HG02610 (cell line): ENCODE measurements around the gene C16orf82.

Source experiments
- ATAC-seq: cut with Tn5 transposase; IDR thresholded peaks from one replicate; pipeline ENCODE4 v1.9.1; 2021; ENCODE audit warnings: mild to moderate bottlenecking, moderate library complexity; ENCODE audit not compliant: unreplicated experiment

Gene C16orf82

GRCh38 chr16:27066668-27067537, at the start of gene C16orf82:
TSS of gene C16orf82 (plus strand) at chr16:27066927.
- ATAC-seq = no peak

GRCh38 chr16:27020031-27020430, 46.7 kb upstream of the C16orf82 start:
- no peak for ATAC-seq

GRCh38 chr16:27024010-27024409, 42.7 kb upstream of the C16orf82 start:
- no peak for ATAC-seq

DNA sequence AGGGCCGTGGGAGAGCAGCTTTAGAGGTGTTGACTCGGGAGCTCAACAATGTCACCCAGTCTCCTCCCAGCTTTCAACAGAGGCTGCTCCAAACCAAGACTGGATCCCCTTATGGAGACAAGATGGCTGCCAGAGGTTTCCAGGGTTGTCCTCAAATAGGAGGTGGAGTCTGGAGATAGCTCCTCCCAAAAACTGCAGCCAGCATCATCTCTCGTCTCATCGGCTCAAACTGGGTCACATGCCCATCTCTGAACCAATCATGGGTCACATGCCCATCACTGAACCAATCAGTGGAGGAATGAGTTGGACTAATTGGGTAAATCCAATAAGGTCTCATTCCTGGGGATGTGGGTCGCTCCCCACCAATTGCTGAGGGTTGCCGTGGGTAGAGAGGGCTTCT, 41.1 kb upstream of the C16orf82 start:
- ATAC-seq = no peak

GRCh38 chr16:27027971-27028370, 38.8 kb upstream of the C16orf82 start:
- no peak for ATAC-seq

DNA sequence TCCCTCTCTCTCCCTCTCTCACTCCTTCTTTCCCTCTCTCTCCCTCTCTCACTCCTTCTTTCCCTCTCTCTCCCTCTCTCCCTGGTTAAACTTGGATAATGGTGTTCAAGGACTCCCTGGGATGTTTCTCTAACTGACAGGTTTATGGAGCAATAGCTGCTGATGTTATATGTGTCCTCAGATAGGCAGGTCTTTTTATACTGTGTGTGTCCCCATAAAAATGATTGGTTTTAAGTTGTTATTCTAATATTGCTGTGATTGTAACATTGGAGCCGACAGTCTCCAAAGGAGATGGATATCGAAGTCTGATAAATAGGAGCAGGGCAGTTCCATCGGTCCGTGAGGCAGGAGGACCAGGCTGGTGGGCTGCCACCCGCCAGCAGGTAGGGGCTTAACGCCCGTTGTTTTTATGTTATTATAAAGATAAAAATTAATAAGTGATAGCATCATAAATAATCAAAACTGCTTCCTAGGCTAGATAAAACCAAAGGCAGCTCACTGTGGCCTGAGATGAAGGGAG, 38.1 kb upstream of the C16orf82 start:
- no peak for ATAC-seq

DNA sequence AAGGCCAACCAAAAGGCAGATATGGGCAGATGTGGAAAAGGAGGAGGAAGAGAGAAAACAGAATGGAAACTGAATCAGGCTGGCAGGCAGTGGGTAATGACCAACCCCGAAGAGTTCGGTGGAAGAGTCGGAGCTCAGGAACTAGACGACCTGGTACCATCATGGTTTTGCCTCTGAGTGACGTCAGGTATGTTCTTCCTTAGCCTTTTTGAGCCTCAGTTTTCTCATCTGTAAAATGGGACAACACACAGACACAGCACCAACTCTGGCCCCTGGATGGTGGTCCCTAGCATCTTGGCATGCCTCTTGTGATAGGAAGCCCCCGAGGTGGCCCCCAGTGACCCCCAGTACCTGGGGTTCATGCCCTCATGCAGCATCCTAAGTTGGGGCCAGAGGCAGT, 37.2 kb upstream of the C16orf82 start:
- no peak for ATAC-seq

- no peak for ATAC-seq
Measured at GRCh38 chr16:27033281-27033979, 33.3 kb upstream of the C16orf82 start.

DNA sequence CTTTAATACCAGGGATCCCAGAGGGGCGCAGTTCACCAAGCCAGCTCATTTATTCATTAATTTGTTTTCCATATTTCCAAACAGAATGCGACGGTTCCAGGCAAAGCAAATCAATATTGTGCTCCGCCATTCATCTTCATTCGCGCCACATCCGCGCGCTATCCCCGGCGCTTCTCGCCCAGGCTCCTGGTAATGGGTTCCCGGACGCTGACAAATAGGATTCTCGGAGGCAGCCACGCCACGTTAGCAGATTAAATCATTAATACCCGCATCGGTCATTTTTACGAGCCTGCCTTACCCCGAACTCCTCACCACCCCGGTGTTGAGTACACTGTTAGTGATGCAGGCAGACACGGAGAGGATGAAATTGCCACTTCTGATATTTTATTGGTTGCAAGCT, 26.0 kb upstream of the C16orf82 start:
- ATAC-seq = no peak

DNA sequence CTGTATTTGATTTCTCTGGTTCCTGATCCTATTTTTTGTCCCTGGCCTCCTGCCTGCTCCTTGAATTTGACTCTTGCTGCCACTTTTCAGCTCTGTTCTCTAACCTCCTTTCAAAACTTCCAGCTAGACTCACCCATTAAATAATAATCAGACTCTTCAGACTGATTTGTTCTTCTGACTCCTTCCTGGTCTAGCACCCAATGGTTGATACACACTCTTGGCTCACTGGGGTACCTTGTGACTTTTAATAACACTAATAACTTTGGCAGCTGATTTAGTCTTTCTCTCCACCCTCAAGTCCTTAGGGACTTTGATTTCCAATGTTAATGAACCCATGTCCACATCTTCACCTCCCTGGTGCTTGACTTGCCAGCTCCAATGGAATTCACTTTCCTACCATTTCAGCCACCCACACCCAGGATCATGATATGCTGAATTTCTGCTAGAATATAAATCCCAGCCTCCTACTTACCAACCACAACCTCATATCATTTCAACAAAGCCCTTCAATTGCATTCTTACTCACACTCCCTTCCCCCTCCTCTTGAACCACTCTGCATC, 19.7 kb upstream of the C16orf82 start:
- ATAC-seq = no peak

DNA sequence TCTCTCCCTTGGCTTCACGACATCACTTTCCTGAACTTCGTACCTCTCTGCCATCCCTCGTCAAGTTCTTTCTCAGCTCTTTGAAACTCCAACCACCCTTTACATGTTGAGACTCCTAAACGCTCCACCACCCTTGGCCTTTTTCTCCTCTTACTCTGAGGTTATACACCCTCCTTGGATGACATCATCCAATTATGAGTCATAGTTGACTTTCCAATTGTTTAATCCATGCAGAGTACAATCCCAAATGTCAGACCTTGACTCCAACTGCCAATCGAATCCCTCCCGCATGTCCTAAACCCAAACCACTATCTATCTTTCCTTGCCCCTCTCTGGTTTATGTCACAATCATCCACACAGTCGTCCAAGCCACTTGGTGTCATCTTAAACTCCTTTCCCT, 18.4 kb upstream of the C16orf82 start:
- ATAC-seq = no peak

- no peak for ATAC-seq
Measured at GRCh38 chr16:27049117-27049516, 17.6 kb upstream of the C16orf82 start.

GRCh38 chr16:27052007-27052406, 14.7 kb upstream of the C16orf82 start:
- no peak for ATAC-seq

GRCh38 chr16:27053996-27054395, 12.7 kb upstream of the C16orf82 start:
- no peak for ATAC-seq

- no peak for ATAC-seq
Measured at GRCh38 chr16:27058299-27058698, 8.4 kb upstream of the C16orf82 start.

- ATAC-seq = no peak
Measured at GRCh38 chr16:27070776-27071175, 4.0 kb downstream of the C16orf82 start.

GRCh38 chr16:27073733-27074132, 7.0 kb downstream of the C16orf82 start:
- no peak for ATAC-seq

DNA sequence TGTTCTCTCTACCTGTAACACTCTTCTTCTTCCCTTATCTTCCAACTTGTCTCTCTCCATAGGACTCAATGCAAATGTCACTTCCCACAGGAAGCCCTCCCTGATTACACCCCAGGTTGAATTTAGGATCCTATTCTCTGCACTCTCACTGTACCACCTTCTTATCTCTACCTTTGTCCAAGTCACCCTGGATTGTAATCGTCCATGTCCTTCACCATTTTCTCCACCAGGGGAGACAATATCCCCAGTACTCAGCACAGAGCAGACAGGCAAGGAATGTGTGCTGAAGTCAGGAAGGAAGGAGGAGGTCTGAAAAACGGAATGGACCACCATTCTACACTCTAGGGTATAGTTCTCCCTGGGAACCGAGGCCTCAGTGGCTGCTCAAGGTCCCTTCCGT, 14.2 kb downstream of the C16orf82 start:
- no peak for ATAC-seq

- no peak for ATAC-seq
Measured at GRCh38 chr16:27083861-27084261, 17.1 kb downstream of the C16orf82 start.

DNA sequence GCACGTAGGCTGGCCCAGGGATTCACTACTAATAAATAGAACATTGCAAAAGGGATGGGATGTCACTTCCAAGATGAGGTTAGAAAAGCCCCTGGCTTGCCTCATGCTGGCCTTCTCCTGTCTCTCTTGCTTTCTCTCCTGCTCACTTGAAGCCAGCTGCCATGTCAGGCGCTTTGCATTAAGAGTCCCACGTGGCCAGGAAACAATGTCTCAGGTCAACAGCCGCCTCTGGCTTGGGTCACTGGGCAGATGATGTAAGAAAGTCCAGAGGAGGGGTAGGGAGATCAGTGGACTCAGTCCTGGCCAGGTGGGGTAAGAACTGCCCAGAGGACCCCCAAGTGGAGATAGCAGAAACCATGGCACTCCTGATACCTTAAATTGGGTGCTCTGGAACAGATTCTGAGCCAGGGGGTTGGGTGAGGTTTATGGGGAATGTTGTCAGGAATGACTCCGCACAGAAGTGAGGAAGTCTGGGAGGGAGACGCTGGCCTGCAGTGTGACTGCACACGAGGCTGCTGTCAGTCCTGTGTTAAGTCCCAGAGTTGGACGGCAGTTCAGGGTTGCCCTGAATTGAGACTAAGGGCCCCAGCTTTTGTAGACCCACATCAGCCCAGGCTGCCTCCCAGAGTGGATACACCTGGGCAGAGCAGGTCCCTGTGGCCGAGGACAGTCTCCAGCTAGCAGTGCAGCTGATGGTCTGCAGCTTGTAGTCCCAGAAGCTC, 17.7 kb downstream of the C16orf82 start:
- ATAC-seq = no peak

GRCh38 chr16:27085182-27085581, 18.5 kb downstream of the C16orf82 start:
- no peak for ATAC-seq
